SK-N-SH (cell line): ENCODE data around the gene SOX10. TPM values are rescaled to one million over a fixed set of nuclear protein-coding genes. Genes with fewer than 3 reads are reported as not detected.

Experiments
- CTCF ChIA-PET: fragments of 300-600, 350-600 bp; formaldehyde crosslinking; extraction: SDS; loops from one replicate; lab custom pipeline; 2021; lab: Yijun Ruan, JAX
- POLR2A ChIA-PET: fragments of 350-600 bp; sonication (Branson Sonifier 250); formaldehyde crosslinking; extraction: SDS; loops from one replicate; lab custom pipeline; 2020; ENCODE audit warnings: antibody characterized with exemption, inconsistent platforms; lab: Yijun Ruan, JAX
- DNase-seq: peaks from one replicate; pipeline ENCODE4 v3.0.0; 2012
- H2AFZ ChIP-seq: fragments of 200-600 bp; sonication (generic); 2 replicates; pipeline ENCODE4 v1.8.1; 2016; ENCODE audit warnings: antibody characterized with exemption, mild to moderate bottlenecking, low read depth
- H3F3A ChIP-seq: fragments of 200-600 bp; sonication (generic); replicated peaks from 2 replicates; pipeline ENCODE3; 2016; ENCODE audit warnings: antibody characterized with exemption, mild to moderate bottlenecking; ENCODE audit not compliant: insufficient read depth
- H3K27ac ChIP-seq, 2 experiments: fragments of 200-500 bp in 1 of 2; fragments of 200-600 bp in 1 of 2; sonication (Bioruptor generic) in 1 of 2; sonication (generic), shearing (Covaris generic) in 1 of 2; 2 replicates each; pipeline versions ENCODE4 v1.5.1 to v1.6.1; 2014 to 2016; ENCODE audit warnings: low read depth in 2 of 2, inconsistent platforms in 1 of 2, low read length in 1 of 2, mild to moderate bottlenecking in 1 of 2, mixed read lengths in 1 of 2
- H3K27me3 ChIP-seq: fragments of 200-600 bp; sonication (generic), shearing (Covaris generic); 2 replicates; pipeline ENCODE4 v1.6.1; 2016; ENCODE audit warnings: mixed run types; ENCODE audit not compliant: insufficient read depth
- H3K36me3 ChIP-seq, 2 experiments: fragments of 200-500 bp in 1 of 2; fragments of 200-600 bp in 1 of 2; sonication (Bioruptor generic) in 1 of 2; sonication (generic) in 1 of 2; replicated peaks in 1 of 2; 2 replicates each; pipeline versions ENCODE3 to v1.5.1; 2014 to 2016; ENCODE audit warnings: low read length in 1 of 2, mild to moderate bottlenecking in 1 of 2; ENCODE audit not compliant: insufficient read depth in 2 of 2, control insufficient read depth in 1 of 2
- H3K4me1 ChIP-seq, 2 experiments: fragments of 200-500 bp in 1 of 2; fragments of 200-600 bp in 1 of 2; sonication (Bioruptor generic) in 1 of 2; sonication (generic), shearing (Covaris generic) in 1 of 2; 2 replicates each; pipeline versions ENCODE4 v1.5.1 to v1.6.1; 2014 to 2016; ENCODE audit warnings: low read depth in 1 of 2, low read length in 1 of 2, mixed run types in 1 of 2; ENCODE audit not compliant: insufficient read depth in 2 of 2, control insufficient read depth in 1 of 2
- H3K4me2 ChIP-seq: fragments of 200-600 bp; sonication (generic), shearing (Covaris generic); 2 replicates; pipeline ENCODE4 v1.6.1; 2017; ENCODE audit warnings: mixed run types
- H3K4me3 ChIP-seq, 2 experiments: fragments of 200-500 bp in 1 of 2; fragments of 200-600 bp in 1 of 2; sonication (Bioruptor generic) in 1 of 2; sonication (generic), shearing (Covaris generic) in 1 of 2; 2 replicates each; pipeline versions ENCODE4 v1.5.1 to v1.8.1; 2014 to 2016; ENCODE audit warnings: low read depth in 2 of 2, inconsistent platforms in 1 of 2, low read length in 1 of 2, mild to moderate bottlenecking in 1 of 2, mixed read lengths in 1 of 2, moderate library complexity in 1 of 2
- H3K79me2 ChIP-seq: fragments of 200-600 bp; sonication (generic); 2 replicates; pipeline ENCODE4 v1.8.1; 2017; ENCODE audit warnings: mild to moderate bottlenecking; ENCODE audit not compliant: insufficient read depth
- H3K9ac ChIP-seq: fragments of 200-600 bp; sonication (generic); 2 replicates; pipeline ENCODE4 v1.6.1; 2017; ENCODE audit warnings: mixed run types
- H3K9me2 ChIP-seq: fragments of 200-600 bp; sonication (generic); 2 replicates; pipeline ENCODE4 v1.6.1; 2017; ENCODE audit warnings: mixed run types
- H3K9me3 ChIP-seq: fragments of 200-600 bp; sonication (generic); 2 replicates; pipeline ENCODE4 v1.6.1; 2017; ENCODE audit warnings: mixed run types, mild to moderate bottlenecking, moderate library complexity
- H4K20me1 ChIP-seq: fragments of 200-600 bp; sonication (generic); 2 replicates; pipeline ENCODE4 v1.6.1; 2017; ENCODE audit warnings: mild to moderate bottlenecking, mixed run types; ENCODE audit not compliant: insufficient read depth
- ELF1 ChIP-seq: IDR thresholded peaks from 2 replicates; pipeline ENCODE4 v1.4.0; 2012
- FOSL2 ChIP-seq: IDR thresholded peaks from 2 replicates; pipeline ENCODE4 v1.4.0; 2012; ENCODE audit warnings: low read depth, mild to moderate bottlenecking, moderate library complexity, borderline replicate concordance
- GATA2 ChIP-seq: sonication (generic); formaldehyde crosslinking; IDR thresholded peaks from 2 replicates; pipeline ENCODE4 v1.5.0; 2020; ENCODE audit warnings: mild to moderate bottlenecking, missing genetic modification reagents
- JUND ChIP-seq: IDR thresholded peaks from 2 replicates; pipeline ENCODE4 v1.4.0; 2012
- MEF2A ChIP-seq: IDR thresholded peaks from 2 replicates; pipeline ENCODE4 v1.4.0; 2012; ENCODE audit warnings: low read depth, borderline replicate concordance
- MXI1 ChIP-seq: IDR thresholded peaks from 2 replicates; pipeline ENCODE4 v1.6.1; 2012; ENCODE audit warnings: mild to moderate bottlenecking, low read depth, low read length, improper control_type of control experiment
- NFIC ChIP-seq: IDR thresholded peaks from 2 replicates; pipeline ENCODE4 v1.4.0; 2012; ENCODE audit warnings: borderline replicate concordance
- POLR2AphosphoS5 ChIP-seq: IDR thresholded peaks from 2 replicates; pipeline ENCODE4 v1.6.1; 2012; ENCODE audit warnings: low read depth, low read length
- RAD21 ChIP-seq: IDR thresholded peaks from 2 replicates; pipeline ENCODE4 v1.6.1; 2012; ENCODE audit warnings: mild to moderate bottlenecking, low read length
- RCOR1 ChIP-seq: fragments of 150-350 bp; IDR thresholded peaks from 2 replicates; pipeline ENCODE4 v1.6.1; 2017; ENCODE audit warnings: antibody characterized with exemption, low read length
- SIN3A ChIP-seq: IDR thresholded peaks from 2 replicates; pipeline ENCODE4 v1.6.1; 2012; ENCODE audit warnings: low read depth, mild to moderate bottlenecking, low read length, moderate library complexity, borderline replicate concordance
- SMC3 ChIP-seq: IDR thresholded peaks from 2 replicates; pipeline ENCODE4 v1.6.1; 2012; ENCODE audit warnings: low read depth, low read length, improper control_type of control experiment
- TAF1 ChIP-seq: IDR thresholded peaks from 2 replicates; pipeline ENCODE4 v1.6.1; 2012; ENCODE audit warnings: low read depth, mild to moderate bottlenecking, low read length, moderate library complexity, borderline replicate concordance
- WGBS: methylation state at CpG from one replicate; pipeline ENCODE4 v1.1.6; 2017; ENCODE audit warnings: low lambda C conversion rate; 5-methylcytosine and 5-hydroxymethylcytosine counted together
- polyA plus RNA-seq, 3 experiments: library from polyadenylated mRNA; depleted of rRNA; stranded (reverse); fragments of >200 nt; gene quantifications; 2 replicates each; pipeline ENCODE4 v1.2.3, GENCODE V29; 2012
- TF ChIP-seq, protein P1 (sequence below): IDR thresholded peaks from 2 replicates; pipeline ENCODE4 v1.6.1; 2012; ENCODE audit warnings: mild to moderate bottlenecking, low read depth, low read length, moderate library complexity
- TF ChIP-seq, protein P2 (sequence below): fragments of 150-350 bp; IDR thresholded peaks from 2 replicates; pipeline ENCODE4 v1.6.1; 2016; ENCODE audit warnings: mild to moderate bottlenecking, low read depth, low read length
- TF ChIP-seq, protein P3 (sequence below): IDR thresholded peaks from 2 replicates; pipeline ENCODE4; 2012
- TF ChIP-seq, protein P4 (sequence below): IDR thresholded peaks from 2 replicates; pipeline ENCODE4 v1.4.0; 2012; ENCODE audit warnings: low read depth, borderline replicate concordance
- TF ChIP-seq, protein P5 (sequence below): fragments of 150-350 bp; IDR thresholded peaks from 2 replicates; pipeline ENCODE4 v1.6.1; 2017; ENCODE audit warnings: antibody characterized with exemption, low read length, low read depth, borderline replicate concordance

The SOX10 gene
- polyA plus RNA-seq, 1 of the 3 experiments (the other 2 are of a cell fraction): not detected

DNA sequence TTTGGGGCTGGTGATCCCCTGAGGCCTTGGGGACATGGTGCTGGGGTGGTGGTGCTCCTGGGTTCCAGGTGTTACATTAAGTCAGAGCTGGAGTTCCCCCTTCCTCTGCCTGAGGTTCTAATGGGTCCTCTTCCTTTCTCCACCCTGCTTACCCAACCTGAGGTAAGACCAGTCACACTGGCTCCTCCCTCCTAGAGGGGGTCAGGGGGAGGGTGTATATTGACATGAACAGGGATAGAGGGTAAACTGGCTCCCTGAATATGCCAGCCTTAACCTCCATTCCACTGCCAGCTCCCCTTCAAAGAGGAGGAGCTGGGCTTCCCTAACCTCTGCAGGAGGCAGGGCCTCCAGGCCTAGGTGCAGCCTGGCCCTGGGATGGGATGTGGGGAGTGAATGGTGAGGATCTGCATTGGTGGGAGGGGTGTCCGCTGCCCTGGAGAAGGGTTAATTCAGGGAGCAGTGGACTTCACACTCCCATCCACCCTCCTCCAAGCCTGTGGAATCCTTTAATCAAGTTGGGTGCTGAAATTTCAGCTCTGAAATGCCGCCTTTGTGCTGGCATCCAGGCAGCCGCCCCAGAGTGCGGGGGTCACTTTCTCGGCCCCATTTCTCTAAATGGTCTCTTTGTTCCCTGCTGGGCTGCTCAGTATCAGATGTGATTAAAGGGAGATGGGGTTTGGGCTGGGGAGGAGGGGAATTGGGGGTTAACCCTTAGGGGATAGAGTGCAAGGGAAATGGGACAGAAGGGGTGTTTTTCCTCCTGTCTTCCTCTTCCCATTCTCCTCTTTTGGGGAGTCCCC is 15.7 kb downstream of the SOX10 start:
- no CpG with 5 or more reads among the region's 5 CpGs for WGBS
- DNase-seq: no peak
- H3K4me3 ChIP-seq: no peak overlapping the region
- no peak overlapping the region for H3K4me2 ChIP-seq
- H3F3A ChIP-seq: no peaks in the 10 kb centered on the region
- no peak overlapping the region for H3K9ac ChIP-seq
- no peaks in the 10 kb centered on the region for H3K9me2 ChIP-seq
- no peak overlapping the region for H3K27ac ChIP-seq
- ChIA-PET CTCF (no interaction called here), POLR2A (no interaction called here)
- H3K36me3 ChIP-seq: peaks cover 0 to 14% of the 10 kb centered on the region in 2 experiments
- H4K20me1 ChIP-seq: no peaks in the 10 kb centered on the region
- H3K79me2 ChIP-seq: no peaks in the 10 kb centered on the region
- no peak for TF ChIP-seq RCOR1
- no peak for TF ChIP-seq FOSL2
- no peak for TF ChIP-seq POLR2AphosphoS5
- TF ChIP-seq RAD21: no peak
- no peak for TF ChIP-seq MXI1
- TF ChIP-seq, protein P1, sequence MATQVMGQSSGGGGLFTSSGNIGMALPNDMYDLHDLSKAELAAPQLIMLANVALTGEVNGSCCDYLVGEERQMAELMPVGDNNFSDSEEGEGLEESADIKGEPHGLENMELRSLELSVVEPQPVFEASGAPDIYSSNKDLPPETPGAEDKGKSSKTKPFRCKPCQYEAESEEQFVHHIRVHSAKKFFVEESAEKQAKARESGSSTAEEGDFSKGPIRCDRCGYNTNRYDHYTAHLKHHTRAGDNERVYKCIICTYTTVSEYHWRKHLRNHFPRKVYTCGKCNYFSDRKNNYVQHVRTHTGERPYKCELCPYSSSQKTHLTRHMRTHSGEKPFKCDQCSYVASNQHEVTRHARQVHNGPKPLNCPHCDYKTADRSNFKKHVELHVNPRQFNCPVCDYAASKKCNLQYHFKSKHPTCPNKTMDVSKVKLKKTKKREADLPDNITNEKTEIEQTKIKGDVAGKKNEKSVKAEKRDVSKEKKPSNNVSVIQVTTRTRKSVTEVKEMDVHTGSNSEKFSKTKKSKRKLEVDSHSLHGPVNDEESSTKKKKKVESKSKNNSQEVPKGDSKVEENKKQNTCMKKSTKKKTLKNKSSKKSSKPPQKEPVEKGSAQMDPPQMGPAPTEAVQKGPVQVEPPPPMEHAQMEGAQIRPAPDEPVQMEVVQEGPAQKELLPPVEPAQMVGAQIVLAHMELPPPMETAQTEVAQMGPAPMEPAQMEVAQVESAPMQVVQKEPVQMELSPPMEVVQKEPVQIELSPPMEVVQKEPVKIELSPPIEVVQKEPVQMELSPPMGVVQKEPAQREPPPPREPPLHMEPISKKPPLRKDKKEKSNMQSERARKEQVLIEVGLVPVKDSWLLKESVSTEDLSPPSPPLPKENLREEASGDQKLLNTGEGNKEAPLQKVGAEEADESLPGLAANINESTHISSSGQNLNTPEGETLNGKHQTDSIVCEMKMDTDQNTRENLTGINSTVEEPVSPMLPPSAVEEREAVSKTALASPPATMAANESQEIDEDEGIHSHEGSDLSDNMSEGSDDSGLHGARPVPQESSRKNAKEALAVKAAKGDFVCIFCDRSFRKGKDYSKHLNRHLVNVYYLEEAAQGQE: no peak
- TF ChIP-seq, protein P2, sequence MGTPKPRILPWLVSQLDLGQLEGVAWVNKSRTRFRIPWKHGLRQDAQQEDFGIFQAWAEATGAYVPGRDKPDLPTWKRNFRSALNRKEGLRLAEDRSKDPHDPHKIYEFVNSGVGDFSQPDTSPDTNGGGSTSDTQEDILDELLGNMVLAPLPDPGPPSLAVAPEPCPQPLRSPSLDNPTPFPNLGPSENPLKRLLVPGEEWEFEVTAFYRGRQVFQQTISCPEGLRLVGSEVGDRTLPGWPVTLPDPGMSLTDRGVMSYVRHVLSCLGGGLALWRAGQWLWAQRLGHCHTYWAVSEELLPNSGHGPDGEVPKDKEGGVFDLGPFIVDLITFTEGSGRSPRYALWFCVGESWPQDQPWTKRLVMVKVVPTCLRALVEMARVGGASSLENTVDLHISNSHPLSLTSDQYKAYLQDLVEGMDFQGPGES: no peak
- H2AFZ ChIP-seq: no peak overlapping the region
- H3K4me1 ChIP-seq: no peaks in the 10 kb centered on the region
- H3K9me3 ChIP-seq: no peaks in the 10 kb centered on the region
- H3K27me3 ChIP-seq: no peaks in the 10 kb centered on the region

DNA sequence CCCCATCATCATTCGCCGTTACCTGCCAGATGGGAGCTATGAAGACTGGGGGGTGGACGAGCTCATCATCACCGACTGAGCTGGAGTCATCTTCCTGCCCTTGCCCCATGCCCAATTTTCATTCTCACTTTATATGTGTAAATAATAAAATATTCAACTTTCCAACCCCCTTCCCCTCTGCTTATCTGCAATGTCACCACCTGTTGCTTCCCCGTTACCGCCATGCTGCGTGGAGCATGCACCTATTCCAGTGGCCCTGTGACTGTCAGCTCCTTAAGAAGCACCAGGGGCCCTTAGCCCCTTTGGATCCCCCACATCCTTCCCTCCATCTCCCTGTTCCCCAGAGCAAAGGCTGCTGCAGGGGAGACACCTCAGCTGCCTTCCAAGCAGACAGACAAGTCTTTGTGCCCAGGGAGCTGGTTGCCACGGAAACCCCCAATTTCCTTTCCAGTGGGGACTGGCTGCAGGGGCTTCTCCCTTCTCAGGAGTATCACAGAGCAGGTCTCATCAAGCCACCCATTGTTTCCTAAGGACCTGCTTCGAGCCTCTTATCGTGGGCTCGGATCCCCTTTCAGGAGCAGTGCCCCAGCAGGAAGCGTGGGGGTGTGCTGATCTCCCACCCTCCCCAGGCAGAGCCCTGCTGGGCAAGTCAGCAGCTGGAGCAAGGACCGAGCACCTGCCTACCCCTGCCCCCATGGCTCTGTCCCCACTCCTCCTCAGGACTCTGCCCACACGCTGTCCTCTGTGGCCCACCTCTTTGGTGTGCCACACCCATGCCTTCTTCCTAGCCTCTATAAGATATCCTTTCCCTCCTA is 16.5 kb downstream of the SOX10 start:
- H3K27ac ChIP-seq: no peak overlapping the region
- H3K9ac ChIP-seq: no peak overlapping the region
- no peaks in the 10 kb centered on the region for H3K27me3 ChIP-seq
- no peaks in the 10 kb centered on the region for H4K20me1 ChIP-seq
- ChIA-PET POLR2A (no interaction called here), CTCF (interaction anchor here (1.3 kb wide), 1 partner anchor 14 kb away, joined by 5 read pairs; the partner anchor contains the start of genes C22orf23 and POLR2F)
- peaks cover 0 to 14% of the 10 kb centered on the region in 2 experiments for H3K36me3 ChIP-seq
- 98% methylated on average over 9 of the region's 14 CpGs for WGBS
- H3K4me3 ChIP-seq: no peak overlapping the region
- no peaks in the 10 kb centered on the region for H3K79me2 ChIP-seq
- H3K4me2 ChIP-seq: no peak overlapping the region
- H2AFZ ChIP-seq: no peak overlapping the region
- no peak for DNase-seq
- no peaks in the 10 kb centered on the region for H3F3A ChIP-seq
- H3K9me2 ChIP-seq: no peaks in the 10 kb centered on the region
- H3K9me3 ChIP-seq: no peaks in the 10 kb centered on the region
- no peaks in the 10 kb centered on the region for H3K4me1 ChIP-seq
- TF ChIP-seq, protein P3, sequence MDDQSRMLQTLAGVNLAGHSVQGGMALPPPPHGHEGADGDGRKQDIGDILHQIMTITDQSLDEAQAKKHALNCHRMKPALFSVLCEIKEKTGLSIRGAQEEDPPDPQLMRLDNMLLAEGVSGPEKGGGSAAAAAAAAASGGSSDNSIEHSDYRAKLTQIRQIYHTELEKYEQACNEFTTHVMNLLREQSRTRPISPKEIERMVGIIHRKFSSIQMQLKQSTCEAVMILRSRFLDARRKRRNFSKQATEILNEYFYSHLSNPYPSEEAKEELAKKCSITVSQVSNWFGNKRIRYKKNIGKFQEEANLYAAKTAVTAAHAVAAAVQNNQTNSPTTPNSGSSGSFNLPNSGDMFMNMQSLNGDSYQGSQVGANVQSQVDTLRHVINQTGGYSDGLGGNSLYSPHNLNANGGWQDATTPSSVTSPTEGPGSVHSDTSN: no peak
- no peak for TF ChIP-seq TAF1
- TF ChIP-seq, protein P4, sequence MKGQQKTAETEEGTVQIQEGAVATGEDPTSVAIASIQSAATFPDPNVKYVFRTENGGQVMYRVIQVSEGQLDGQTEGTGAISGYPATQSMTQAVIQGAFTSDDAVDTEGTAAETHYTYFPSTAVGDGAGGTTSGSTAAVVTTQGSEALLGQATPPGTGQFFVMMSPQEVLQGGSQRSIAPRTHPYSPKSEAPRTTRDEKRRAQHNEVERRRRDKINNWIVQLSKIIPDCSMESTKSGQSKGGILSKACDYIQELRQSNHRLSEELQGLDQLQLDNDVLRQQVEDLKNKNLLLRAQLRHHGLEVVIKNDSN: no peak
- no peak for TF ChIP-seq MEF2A
- TF ChIP-seq, protein P5, sequence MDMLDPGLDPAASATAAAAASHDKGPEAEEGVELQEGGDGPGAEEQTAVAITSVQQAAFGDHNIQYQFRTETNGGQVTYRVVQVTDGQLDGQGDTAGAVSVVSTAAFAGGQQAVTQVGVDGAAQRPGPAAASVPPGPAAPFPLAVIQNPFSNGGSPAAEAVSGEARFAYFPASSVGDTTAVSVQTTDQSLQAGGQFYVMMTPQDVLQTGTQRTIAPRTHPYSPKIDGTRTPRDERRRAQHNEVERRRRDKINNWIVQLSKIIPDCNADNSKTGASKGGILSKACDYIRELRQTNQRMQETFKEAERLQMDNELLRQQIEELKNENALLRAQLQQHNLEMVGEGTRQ: no peak
- TF ChIP-seq NFIC: no peak
- TF ChIP-seq GATA2 (CRISPR knock-in tag): no peak
- TF ChIP-seq RAD21: no peak
- no peak for TF ChIP-seq MXI1
- no peak for TF ChIP-seq ELF1
- no peak for TF ChIP-seq SIN3A
- no peak for TF ChIP-seq JUND
- no peak for TF ChIP-seq SMC3
